ENCODE results near the gene GNB3. TPM values are rescaled to one million over a fixed set of nuclear protein-coding genes. Genes with fewer than 3 reads are reported as not detected.

Gene GNB3
- total RNA-seq, 4 donors from 2014 or later = under 0.01 to 18.3 (median 2.7) TPM; not detected in 1

- Histone ChIP-seq H3K27me3 (peaks cover 0 to 4% of the 10 kb centered on the region in 2 donors), H3K27ac (no peak overlapping the region), H3K4me3 (no peak overlapping the region), H3K36me3 (no peaks in the 10 kb centered on the region), H3K9me3 (no peaks in the 10 kb centered on the region), H3K4me1 (peaks cover 0 to 5% of the 10 kb centered on the region in 2 donors)
- DNase-seq = no peak
- TF ChIP-seq CTCF (IDR thresholded peaks at IDR 0.05) = no peak
- no peak for TF ChIP-seq POLR2A (IDR thresholded peaks at IDR 0.05)
- intact Hi-C loops (cut with DNase I; ENCODE audit: low total_unique reads) = loop anchor here (10.0 kb wide), 1 partner anchor 69 kb away; the partner anchor contains the start of gene MLF2
Measured at GRCh38 chr12:6823182-6824084, 17.3 kb upstream of the GNB3 start.

- Histone ChIP-seq H3K36me3 (no peaks in the 10 kb centered on the region), H3K4me3 (no peak overlapping the region), H3K9me3 (no peaks in the 10 kb centered on the region), H3K27ac (no peak overlapping the region), H3K4me1 (peaks cover 0 to 5% of the 10 kb centered on the region in 2 donors), H3K27me3 (peaks cover 0 to 4% of the 10 kb centered on the region in 2 donors)
- no peak for DNase-seq
- TF ChIP-seq CTCF (IDR thresholded peaks at IDR 0.05) (no peak), POLR2A (IDR thresholded peaks at IDR 0.05) (no peak)
- intact Hi-C loops (cut with DNase I; ENCODE audit: low total_unique reads) = loop anchor here (10.0 kb wide), 1 partner anchor 69 kb away; the partner anchor contains the start of gene MLF2
Measured at GRCh38 chr12:6824085-6824775, 16.5 kb upstream of the GNB3 start.

- no peaks in the 10 kb centered on the region for H3K36me3 ChIP-seq
- intact Hi-C loops (cut with DNase I; ENCODE audit: low total_unique reads) = loop anchor here (10.0 kb wide), 1 partner anchor 70 kb away; the partner anchor contains the start of gene MLF2
- no peaks in the 10 kb centered on the region for H3K9me3 ChIP-seq
- peak overlapping the region; percentile 13 to 18 for H3K4me3 ChIP-seq
- DNase-seq = no peak
- H3K27ac ChIP-seq = peak overlapping the region in 1 of 2 donors; percentile 24
- peaks cover 0 to 4% of the 10 kb centered on the region in 2 donors for H3K27me3 ChIP-seq
- peaks cover 0 to 5% of the 10 kb centered on the region in 2 donors for H3K4me1 ChIP-seq
- no peak for TF ChIP-seq POLR2A (IDR thresholded peaks at IDR 0.05)
- TF ChIP-seq CTCF (IDR thresholded peaks at IDR 0.05) = no peak
Measured at GRCh38 chr12:6824901-6825381, 15.8 kb upstream of the GNB3 start.

GRCh38 chr12:6825398-6826124 is 15.2 kb upstream of the GNB3 start:
- Histone ChIP-seq H3K4me1 (peaks cover 5 to 6% of the 10 kb centered on the region in 2 donors), H3K9me3 (no peaks in the 10 kb centered on the region), H3K4me3 (peak overlapping the region; percentile 13 to 18), H3K27ac (peak overlapping the region; percentile 90 to 97), H3K27me3 (peaks cover 0 to 4% of the 10 kb centered on the region in 2 donors), H3K36me3 (no peaks in the 10 kb centered on the region)
- TF ChIP-seq POLR2A (IDR thresholded peaks at IDR 0.05) (peak in 1 of 2 donors; percentile 29), CTCF (IDR thresholded peaks at IDR 0.05) (peak; percentile 85 to 93 (median 90))
- intact Hi-C loops (cut with DNase I; ENCODE audit: low total_unique reads) = loop anchor here (10.0 kb wide), 1 partner anchor 71 kb away; the partner anchor contains the start of gene MLF2
- DNase-seq = peak; percentile 88 to 89
